Stimulated activated CD4-positive, alpha-beta T cell treated with anti-CD3 and anti-CD28 coated beads, TNF-alpha, amount 100 ng/mL, for 1 hour (primary cell): ENCODE measurements around the gene TBC1D7.
"Not testable (repeated sequence)": the region's sequence is repeated elsewhere in the genome, so short reads cannot be mapped to it uniquely, and the experiment has no call there.

Source experiments
- DNase-seq, 3 donors: peaks; one replicate each; pipeline ENCODE4 v3.0.0-alpha.2; 2020; ENCODE audit warnings: low read depth in 3 of 3, low spot score in 1 of 3

TBC1D7 gene

GRCh38 chr6:13326031-13326586 is 2.2 kb downstream of the TBC1D7 start:
- not testable (repeated sequence) for DNase-seq

- no peak for DNase-seq
These were observed 8.3 kb downstream of the TBC1D7 start for GRCh38 chr6:13319891-13320564.

GRCh38 chr6:13318821-13319220 is 9.5 kb downstream of the TBC1D7 start:
- no peak for DNase-seq

- DNase-seq: no peak
These were observed 12.4 kb downstream of the TBC1D7 start for GRCh38 chr6:13315896-13316295.

GRCh38 chr6:13314806-13315205 is 13.5 kb downstream of the TBC1D7 start:
- no peak for DNase-seq

GRCh38 chr6:13311155-13311554 is 17.2 kb downstream of the TBC1D7 start:
- DNase-seq: no peak

- DNase-seq: no peak
These were observed 20.0 kb downstream of the TBC1D7 start for GRCh38 chr6:13308332-13308731.

GRCh38 chr6:13307508-13307995 is 20.8 kb downstream of the TBC1D7 start:
- DNase-seq: no peak

- DNase-seq: no peak
These were observed 22.5 kb downstream of the TBC1D7 start for GRCh38 chr6:13305791-13306190.

GRCh38 chr6:13305288-13305687 is 23.0 kb downstream of the TBC1D7 start:
- no peak for DNase-seq

- DNase-seq: no peak
These were observed 23.6 kb downstream of the TBC1D7 start for GRCh38 chr6:13304580-13305260.

- no peak for DNase-seq
These were observed 24.2 kb downstream of the TBC1D7 start for GRCh38 chr6:13304101-13304500.

GRCh38 chr6:13303668-13304017 is 24.7 kb downstream of the TBC1D7 start:
- DNase-seq: no peak

GRCh38 chr6:13302751-13303667 is 25.3 kb downstream of the TBC1D7 start:
- no peak for DNase-seq

GRCh38 chr6:13302291-13302690 is 26.0 kb downstream of the TBC1D7 start:
- DNase-seq: no peak

- no peak for DNase-seq
These were observed 27.4 kb downstream of the TBC1D7 start for GRCh38 chr6:13300643-13301590.

- DNase-seq: no peak
These were observed 28.4 kb downstream of the TBC1D7 start for GRCh38 chr6:13299918-13300317.

GRCh38 chr6:13299403-13299821 is 28.9 kb downstream of the TBC1D7 start:
- DNase-seq: no peak

- no peak for DNase-seq
These were observed 29.9 kb downstream of the TBC1D7 start for GRCh38 chr6:13298446-13298845.

- no peak for DNase-seq
These were observed 30.9 kb downstream of the TBC1D7 start for GRCh38 chr6:13297391-13297790.
